HG03097 (cell line): ENCODE results near the gene SBF2.

Experiments
- ATAC-seq: cut with Tn5 transposase; IDR thresholded peaks from one replicate; pipeline ENCODE4 v1.9.1; 2021; ENCODE audit not compliant: unreplicated experiment, low FRiP score

Gene SBF2

DNA sequence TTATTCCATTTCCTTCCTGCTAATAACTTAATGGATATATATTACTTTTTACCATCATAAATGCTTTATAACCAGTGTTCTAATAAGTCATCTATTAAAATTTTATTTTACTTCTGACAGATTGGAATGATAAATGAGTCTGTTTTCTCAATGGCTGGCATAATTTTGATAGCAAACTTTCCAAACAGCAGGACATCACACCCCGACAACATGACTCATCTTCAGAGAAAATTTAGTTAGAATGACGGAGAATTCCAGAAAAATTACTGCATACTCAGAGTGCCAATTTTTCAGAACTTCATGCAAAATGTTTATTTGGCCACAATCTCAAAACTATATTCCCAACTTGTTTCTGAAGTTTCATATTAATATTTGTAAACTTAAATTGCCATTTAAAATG, 455.8 kb downstream of the SBF2 start:
- no peak for ATAC-seq

DNA sequence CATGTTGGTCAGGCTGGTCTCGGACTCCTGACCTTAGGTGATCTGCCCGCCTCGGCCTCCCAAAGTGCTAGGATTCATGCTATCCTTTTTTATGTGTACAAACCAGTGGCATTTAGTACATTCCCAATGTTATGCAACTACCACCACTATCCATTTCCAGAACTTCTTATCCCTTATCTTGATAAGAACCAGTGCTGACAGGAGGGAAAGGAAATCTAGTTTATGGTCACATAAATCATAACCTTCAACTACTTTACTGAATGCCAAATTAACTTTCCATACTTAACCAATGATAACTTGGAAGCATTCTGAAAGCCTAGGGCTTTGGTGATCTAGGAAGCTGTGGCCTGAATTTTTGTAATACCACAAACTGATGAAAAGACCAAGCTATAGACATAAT, 459.7 kb downstream of the SBF2 start:
- ATAC-seq = no peak

DNA sequence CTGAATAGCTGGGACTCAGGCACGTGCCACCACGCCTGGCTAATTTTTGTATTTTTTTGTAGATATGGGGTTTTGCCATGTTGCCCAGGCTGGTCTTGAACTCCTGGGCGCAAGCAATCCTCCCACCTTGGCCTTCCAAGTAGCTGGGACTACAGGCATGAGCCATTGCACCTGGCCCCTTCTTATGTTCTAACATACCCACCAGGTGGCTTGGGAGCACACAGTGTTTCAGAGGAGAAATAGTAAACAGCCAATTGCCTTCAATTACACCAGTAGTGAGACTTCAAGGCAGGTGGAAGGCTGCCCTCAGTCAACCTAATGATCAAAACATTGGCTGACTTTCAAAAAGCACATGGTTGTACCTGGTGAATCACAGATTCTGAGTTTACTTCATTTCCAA, 462.9 kb downstream of the SBF2 start:
- no peak for ATAC-seq

DNA sequence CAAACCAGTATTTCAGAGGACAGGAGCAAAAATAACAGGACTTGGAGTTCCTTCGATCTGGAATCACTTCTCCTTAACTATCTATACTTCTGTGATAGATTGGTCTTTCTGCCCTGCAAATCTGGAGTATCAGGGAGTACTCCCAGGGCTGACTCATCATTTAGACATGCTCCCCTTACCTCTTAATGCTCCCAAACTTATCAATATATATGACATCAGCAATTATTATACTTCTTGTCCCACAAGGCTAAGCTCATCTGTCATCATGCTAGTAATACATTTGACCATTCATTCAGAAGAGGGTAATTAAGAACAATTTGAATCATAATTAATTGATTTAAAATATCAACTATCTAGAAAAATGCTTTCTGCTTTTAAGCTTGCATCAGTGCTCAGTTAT, 466.3 kb downstream of the SBF2 start:
- no peak for ATAC-seq

DNA sequence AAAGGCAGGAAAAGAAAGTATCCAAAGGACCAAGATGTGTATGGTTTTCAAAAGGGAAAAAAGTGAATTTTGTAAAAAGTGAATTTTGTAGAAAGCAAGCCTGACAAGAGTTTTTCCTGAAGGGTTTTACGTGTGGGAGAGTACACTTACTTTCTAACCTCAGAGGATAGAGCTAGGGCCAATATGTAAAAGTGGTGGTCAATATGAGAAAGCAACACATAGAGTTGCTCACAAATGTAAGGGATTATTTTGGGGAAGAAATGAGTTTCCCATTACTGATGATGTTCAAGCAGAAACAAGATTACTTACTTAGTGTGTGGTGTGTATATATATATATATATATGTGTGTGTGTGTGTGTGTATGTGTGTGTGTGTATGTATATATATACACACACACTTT, 467.6 kb downstream of the SBF2 start:
- no peak for ATAC-seq

DNA sequence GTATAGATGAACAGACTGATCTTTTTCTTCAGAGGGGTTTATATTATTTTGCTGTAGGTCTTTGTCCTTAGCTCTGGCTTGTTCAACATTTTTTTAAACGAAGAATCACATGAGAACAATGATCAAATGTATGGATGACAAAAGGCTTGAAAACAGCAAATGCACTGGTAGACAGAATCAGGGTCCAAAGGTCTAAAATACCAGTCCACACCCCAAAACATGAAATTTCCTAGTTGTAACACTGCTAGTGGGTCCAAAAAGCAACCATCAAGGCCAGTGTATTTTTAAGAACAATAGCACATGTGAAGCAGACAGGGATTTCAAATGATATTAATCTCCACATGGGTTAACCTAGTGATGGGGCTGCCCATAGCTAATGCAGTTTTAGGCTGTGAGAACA, 468.1 kb downstream of the SBF2 start:
- no peak for ATAC-seq

DNA sequence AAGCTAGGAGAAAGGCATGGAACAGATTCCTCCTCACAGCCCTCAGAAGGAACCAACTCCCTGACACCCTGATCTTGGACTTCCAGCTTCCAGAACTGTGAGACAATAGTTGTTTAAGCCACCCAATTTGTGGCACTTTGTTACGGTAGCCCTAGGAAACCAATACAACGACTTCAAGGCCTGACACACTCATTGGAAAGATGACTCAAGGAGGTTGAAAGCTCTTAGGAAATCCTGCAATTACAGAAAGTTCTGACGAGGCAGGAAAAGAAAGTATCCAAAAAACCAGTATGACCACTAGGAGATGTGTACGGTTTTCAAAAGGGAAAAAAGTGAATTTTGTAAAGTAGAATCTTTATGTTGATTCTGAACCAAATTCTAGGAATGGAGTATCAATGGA, 468.7 kb downstream of the SBF2 start:
- ATAC-seq = no peak

DNA sequence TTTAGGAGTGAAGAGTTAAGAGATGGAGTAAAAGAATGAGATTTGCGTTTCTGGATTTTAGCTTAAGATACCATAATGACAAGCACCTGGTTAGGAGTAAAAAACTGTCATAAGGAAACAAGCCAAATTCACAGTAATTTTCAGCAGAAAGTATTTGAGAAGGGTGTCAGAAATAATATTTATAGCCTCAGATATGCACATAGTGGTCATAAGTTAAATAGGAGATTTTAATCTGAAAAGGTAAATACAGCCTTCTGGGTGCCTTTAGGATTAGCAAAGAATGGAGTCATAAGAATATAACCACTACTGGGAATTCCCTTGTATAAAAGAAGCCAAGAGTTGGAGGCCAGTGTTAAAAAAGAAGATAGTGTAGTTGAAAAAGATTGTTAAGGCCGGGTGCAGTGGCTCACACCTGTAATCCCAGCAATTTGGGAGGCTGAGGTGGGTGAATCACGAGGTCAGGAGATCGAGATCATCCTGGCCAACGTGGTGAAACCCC, 470.1 kb downstream of the SBF2 start:
- ATAC-seq = no peak

DNA sequence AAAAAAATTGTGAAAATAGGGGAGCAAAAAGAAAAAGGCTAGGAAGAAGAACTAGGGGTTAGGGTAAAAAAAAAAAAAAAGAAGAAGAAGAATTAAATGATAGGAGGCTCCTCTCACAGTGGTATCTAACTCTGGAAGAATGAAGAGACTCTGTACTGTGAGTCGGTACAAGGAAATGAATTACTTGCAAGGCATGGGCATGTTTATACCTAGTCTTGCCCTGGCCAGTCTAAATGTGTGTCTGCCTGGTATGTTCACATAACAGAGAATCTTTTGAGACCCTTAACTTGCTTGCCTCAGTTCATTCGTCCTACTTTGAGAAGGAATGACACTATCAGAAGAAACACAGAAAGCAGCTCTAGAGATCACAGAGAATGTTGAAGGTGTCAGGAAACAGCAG, 470.6 kb downstream of the SBF2 start:
- ATAC-seq = no peak

DNA sequence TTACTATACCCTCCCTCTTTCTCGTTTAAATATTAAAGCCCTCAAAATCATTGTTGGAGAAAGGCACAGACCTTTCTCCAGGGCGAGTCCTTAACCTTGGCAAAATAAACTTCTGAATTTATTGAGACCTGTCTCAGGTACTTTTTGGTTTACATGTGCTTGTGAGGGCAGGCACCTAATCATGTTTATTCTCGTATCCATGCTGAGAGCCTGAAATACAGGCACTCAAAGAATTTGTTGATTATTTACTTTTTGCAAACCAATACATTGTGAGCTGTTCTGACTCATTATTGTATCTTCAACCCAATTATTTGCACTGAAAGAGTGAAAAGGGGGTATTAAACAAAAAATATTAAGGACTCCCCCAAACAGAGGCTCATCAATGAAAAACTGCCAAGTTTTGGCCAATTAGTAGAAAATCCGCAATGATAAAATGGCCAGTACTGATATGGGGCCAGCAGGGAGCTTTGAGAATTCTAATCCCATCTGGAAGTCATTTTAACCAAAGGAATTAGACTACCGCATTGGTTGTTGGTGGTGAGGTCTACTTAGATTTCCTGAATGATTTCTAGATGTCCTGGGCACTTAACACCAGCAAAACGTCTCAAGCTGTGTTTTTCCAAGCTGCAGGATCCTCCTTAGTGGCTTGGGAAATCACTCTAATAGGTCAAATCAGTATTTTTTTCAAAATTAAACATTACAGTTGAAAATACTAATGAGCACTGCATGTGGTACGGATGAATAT, 472.8 kb downstream of the SBF2 start:
- ATAC-seq = no peak

DNA sequence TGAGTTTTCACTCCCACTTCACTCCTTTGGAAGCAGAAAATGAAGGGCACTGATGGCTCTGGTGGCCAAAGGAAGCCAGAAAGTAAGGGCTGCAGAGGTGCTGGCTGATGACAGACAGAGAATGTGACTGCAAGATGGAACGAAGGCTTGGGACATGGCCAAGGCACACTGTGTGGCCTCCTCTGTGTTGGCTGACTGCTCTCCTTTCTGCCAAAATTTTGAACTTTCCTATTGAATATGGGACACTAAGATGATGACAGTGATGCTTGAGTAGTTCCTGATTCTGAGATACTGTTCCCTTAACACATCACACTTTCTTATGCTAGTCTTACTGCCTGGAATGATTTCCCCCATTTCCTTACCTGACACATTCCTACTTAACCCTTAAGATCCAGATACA, 473.8 kb downstream of the SBF2 start:
- no peak for ATAC-seq

DNA sequence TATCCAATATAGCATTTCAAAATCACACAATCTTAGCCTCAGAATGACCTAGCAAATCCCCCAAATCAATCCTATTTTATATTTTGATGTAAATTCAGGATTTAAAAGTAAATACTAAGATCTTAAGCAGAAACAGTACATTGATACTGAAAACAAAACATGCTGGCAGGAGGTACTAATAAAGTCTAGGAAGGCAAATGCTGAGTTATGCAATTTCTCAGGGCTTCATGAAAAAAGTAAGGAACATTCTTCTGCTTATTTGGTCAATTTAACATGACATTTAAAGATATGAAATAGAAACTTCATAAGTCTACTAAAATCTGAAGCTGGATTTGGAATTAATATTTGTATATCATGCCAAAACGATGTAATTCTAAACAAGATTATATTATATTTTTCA, 476.8 kb downstream of the SBF2 start:
- no peak for ATAC-seq

DNA sequence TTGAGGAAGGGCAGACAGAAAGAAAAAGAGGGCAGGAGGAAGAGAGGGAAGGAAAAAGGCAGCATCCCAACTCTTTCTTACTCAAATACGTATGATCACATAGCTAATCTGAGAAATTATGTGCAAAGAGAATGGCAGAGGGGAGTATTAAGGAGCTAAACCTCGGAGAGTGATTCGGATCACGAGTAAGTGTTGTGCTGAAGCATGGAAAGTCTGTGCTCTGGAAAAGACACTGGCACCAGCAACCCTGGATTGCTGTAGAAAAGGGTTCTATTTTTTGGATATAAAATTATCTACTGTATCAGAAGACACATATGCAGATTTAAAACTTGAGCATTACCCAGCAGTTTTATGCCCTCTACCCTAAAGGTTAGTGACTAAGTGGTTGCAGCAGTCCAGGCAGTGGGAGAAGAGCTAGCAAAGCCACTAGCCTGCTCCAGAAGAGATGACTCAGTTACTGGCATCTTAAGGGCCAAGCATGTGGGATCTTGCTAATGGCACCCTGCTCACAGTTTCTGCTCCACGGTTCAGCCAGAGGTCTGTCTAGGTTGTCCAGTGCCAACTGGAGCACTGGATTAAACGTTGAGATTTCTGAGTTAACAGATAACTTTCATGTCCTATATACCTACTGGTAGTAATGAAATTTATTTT, 478.4 kb downstream of the SBF2 start:
- ATAC-seq = no peak

DNA sequence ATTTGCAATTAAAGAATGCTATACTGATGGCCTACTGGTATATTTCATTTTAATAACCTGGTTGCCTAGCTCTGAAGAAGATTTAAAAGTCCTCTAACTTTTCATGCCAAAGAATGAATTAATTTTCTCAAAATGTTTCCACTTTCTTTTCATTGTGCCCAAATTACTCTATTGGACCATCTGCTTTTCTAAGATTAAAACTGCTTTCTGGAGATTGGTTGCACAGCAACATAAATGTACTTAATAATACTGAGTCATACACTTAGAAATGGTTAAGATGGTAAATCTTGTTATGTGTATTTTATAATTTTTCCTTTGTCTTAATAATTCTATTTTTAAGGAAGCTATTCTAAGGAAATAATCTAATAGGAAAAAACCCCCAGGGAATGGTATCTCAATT, 479.9 kb downstream of the SBF2 start:
- ATAC-seq = no peak

DNA sequence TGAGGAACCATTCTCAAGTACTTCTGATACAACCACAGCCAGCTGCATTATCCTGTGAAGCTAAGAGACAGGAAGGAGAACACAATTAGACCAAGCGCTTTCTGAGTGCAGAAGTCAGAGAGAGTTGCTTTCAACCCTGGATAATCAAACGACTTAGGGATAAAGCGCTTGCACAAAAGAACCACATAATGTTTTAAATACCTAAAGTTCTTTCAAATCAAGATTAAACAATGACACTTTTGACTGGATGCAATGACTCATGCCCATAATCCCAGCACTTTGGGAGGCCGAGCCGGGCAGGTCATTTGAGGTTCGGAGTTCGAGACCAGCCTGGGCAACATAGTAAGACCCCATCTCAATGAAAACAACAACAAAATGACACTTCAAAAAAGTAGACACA, 485.1 kb downstream of the SBF2 start:
- no peak for ATAC-seq

DNA sequence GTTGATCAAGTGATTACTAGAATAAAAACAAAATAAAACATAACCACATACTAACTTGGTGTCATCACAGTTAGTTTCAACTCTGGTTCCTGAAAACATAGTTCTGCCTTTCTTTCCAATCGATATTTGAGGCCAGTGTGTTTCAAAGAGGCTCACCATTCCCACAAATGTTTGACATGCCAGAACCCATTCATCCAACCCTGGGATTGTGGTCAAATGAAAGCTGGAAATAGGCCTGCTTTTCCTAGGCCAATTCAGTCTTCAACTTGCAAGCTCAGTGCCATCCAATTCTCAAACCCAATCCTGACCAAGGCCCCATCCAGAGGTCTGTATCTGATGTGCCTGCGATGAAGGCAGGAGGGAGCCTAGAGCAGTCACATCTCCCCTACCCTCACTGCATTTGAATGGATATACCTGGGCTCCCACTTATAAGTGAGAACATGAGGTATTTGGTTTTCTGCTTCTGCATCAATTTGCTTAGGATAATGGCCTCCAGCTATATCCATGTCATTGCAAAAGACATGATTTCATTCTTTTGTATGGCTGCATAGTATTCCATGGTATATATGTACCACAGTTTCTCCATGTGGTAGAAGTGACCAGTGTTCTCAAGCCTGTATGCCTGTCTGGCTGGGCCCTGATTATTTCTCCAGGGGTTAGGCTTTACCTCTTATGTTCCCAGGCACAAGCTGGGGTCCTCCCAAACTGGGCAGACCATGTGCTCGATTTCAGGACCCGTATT, 486.9 kb downstream of the SBF2 start:
- ATAC-seq = no peak

DNA sequence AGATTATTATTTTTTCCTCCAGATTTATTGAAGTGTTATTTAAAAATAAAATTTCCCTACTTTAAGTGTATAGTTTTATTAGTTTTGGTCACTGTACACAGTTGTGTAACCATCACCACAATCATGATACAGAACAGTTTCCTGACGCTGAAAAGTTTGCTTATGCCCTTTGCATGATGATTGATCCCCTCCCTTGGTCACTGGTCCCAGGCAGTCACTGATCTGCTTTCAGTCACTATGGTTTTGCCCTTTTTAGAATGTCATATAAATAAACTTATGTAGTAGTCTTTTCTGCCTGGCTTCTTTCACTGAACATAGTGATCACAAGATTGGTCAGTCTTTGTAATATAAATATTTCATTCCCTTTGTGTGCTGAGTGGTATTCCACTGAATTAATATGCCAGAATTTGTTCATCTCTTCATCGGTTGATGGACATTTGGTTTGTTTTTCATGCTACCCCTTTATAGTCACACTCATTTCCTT, 489.6 kb downstream of the SBF2 start:
- ATAC-seq = no peak

DNA sequence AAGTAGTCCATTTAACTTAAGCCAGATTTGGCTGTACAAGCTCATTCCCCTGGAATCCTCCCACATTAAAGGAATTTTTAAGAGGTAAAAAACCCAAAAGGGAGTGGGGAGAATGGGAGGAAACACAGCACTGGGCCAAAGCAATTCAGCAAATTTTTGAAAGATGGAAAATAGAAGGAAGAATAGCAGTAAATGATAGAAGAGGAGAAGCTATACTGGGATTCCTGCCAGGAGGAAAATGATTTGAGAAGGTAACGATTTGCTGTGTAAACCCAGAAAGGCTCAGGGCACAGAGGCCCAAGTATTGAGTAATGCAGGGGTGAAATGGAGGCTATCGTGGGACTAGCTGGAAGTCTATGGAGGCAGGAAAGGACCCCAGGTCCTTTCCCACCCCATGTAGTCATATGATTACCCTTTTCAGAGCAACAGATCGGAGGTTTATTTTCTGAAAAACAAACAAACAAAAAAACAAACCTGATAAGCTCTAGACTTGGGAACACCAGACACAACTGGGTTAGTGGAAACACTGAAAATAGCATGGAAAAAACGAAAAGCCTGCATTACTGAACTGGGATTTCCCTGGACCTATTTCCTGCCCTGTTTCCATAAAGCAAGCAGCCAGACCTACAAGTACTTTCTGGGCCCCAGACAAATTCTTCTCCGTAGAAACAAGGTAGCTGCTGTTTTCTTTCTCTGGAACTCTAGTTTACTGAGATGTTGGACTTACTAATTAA, 490.2 kb downstream of the SBF2 start:
- ATAC-seq = no peak

DNA sequence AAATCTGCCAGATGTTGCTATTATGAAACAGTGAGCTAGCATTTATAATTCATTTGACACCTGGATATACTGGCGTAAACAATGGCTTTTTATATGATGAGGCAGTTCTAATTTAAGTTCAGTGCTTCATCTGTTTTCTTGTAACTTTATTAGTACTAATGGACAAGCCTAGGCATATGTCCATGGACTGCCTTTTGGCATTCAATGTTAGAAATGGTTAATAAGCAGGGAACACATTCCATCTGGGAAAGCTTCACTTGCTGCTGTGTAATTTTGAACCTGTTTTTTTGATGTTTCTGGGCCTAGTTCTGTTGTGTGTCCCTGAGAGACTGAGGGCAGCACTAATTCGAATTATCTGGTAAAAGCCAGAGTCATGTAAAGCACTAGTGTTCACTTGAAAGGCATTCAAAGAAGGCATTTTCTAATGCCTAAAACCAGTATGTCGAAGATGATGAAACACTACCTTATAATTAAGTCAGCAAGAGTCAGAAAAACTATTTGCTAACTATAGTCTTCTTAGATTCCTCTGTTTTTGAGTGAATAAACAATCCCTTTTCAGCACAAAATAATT, 491.6 kb downstream of the SBF2 start:
- ATAC-seq = no peak

DNA sequence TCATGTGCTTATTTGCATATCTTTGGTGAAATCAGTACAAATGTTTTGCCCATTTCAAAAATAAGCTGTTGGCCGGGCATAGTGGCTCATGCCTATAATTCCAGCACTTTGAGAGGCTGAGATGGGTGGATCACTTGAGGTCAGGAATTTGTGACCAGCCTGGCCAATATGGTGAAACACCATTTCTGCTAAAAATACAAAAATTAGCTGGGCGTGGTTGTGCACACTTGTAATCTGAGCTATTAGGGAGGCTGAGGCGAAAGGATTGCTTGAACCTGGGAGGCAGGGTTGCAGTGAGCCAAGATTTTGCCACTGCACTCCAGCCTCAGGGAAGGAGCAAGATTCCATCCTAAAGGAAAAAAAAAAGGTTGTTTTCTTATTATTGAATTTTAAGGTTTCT, 494.1 kb downstream of the SBF2 start:
- no peak for ATAC-seq

DNA sequence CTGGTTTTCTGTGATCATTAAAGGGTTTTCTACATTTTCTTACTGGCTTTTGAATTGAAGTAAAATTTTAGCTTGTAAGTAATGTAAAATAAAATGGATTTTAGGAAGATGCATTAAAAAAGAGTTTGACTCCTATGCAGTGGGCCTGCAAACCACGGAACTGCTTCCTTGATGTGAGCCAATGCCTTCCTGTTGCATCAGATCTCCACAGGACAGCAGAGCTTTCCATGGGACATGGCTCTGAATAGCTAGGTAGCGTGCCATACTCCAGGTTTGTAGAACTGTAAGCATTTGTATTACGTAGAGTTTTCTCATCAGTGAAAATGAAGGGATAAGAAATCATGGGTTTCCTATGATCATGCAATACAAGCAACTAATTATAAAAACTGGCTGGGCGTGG, 496.7 kb downstream of the SBF2 start:
- no peak for ATAC-seq
